Fibroblast of skin of abdomen (primary cell): ENCODE results near the gene TUBB.
A peak's percentile ranks its signal among the peaks of the same experiment; 100 is the strongest.
"Not testable (repeated sequence)": the region's sequence is repeated elsewhere in the genome, so short reads cannot be mapped to it uniquely, and the experiment has no call there.

Source experiments
- DNase-seq: peaks from one replicate; pipeline ENCODE4 v3.0.0-alpha.2; 2013

Gene TUBB

DNA sequence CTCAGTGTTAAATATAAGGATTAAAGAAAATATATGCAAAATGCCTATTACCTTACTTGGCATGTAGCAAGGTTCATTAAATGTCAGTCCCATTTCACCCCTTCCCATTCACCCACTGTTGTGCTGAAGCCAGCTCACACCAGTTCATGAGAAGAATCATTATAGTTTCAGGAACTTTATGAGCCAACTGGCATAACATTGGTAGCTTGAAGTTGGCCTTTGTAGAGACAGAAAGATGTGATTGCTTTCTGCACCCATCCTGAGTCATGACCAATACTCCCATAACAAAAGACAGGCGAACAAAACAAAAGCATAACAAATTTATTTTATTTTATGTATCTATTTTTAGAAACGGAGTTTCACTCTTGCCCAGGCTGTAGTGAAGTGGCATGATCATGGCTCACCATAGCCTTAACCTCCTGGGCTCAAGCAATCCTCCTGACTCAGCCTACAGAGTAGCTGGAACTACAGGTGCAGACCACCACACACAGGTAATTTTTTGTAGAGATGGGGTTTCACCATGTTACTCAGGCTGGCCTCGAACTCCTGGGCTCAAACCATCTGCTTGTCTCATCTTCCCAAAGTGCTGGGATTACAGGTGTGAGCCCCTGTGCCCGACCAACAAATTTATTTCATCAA, 41.8 kb downstream of the TUBB start:
- DNase-seq = no peak

- DNase-seq = no peak
These were observed 43.0 kb downstream of the TUBB start for GRCh38 chr6:30763155-30763617.

- peak; percentile 74 for DNase-seq
These were observed 43.7 kb downstream of the TUBB start for GRCh38 chr6:30763618-30764489.

DNA sequence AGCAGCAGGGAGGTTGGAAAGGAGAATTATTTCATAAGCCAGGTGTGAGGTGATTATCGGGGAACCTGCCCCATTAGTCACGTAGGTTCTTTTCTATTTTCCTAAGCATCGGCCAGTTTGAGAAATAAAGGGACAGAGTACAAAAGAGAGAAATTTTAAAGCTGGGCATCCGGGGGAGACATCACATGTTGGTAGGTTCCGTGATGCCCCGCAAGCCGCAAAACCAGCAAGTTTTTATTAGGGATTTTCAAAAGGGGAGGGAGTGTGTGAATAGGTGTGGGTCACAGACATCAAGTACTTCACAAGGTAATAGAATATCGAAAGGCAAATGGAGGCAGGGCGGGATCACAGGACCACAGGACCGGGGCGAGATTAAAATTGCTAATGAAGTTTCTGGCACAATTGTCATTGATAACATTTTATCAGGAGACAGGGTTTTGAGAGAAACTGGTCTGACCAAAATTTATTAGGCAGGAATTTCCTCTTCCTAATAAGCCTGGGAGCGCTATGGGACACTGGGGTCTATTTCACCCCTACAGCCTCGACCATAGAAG, 44.4 kb downstream of the TUBB start:
- DNase-seq = not testable (repeated sequence)

GRCh38 chr6:30765495-30765894, 45.3 kb downstream of the TUBB start:
- DNase-seq = not testable (repeated sequence)

DNA sequence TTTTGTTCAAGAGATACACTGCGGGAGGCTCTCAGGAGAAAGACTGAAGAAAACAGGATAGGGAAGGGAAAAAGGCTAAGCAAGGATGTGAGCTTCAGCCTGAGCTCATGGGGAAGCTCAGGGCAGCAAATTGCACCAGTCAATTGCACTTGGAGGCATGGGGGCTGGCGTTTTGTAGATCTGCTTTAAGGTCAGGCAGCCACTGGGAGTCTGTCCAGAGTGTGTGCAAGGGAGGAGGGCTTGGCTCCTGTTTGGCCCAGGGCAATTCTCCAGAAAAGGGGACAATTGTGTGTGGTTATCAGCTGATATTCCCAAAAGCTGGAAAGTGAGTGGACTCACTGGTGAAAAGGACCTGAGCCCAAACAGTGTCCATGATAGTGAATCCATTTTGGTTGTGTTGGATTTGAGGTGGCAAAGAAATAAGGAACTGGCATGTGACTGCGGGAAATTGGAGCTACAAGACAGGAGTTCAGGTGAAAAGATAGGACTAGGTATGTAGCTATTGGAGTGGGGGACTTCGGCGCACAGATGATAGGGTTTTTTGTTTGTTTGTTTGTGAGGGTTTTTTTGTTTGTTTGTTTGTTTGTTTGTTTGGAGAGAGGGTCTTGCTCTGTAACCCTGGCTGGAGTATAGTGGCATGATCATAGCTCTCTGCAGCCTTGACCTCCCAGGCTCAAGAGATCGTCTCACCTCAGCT, 46.5 kb downstream of the TUBB start:
- no peak for DNase-seq

- no peak for DNase-seq
These were observed 47.2 kb downstream of the TUBB start for GRCh38 chr6:30767158-30767943.

DNA sequence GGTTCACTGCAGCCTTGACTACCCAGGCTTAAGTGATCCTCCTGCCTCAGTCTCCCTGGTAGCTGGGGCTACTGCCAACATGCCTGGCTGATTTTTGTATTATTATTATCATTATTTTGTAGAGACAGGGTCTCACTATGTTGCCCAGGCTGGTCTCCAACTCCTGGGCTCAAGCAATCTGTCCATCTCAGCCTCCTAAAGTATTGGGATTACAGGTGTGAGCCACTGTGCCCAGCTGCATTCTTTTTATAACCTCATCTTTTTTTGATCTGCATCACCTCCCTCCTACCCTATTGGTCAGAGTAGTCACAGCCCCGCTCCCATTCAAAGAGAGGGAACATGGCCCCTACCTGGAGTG, 47.8 kb downstream of the TUBB start:
- DNase-seq = no peak

- DNase-seq = no peak
These were observed 48.5 kb downstream of the TUBB start for GRCh38 chr6:30768634-30769087.

DNA sequence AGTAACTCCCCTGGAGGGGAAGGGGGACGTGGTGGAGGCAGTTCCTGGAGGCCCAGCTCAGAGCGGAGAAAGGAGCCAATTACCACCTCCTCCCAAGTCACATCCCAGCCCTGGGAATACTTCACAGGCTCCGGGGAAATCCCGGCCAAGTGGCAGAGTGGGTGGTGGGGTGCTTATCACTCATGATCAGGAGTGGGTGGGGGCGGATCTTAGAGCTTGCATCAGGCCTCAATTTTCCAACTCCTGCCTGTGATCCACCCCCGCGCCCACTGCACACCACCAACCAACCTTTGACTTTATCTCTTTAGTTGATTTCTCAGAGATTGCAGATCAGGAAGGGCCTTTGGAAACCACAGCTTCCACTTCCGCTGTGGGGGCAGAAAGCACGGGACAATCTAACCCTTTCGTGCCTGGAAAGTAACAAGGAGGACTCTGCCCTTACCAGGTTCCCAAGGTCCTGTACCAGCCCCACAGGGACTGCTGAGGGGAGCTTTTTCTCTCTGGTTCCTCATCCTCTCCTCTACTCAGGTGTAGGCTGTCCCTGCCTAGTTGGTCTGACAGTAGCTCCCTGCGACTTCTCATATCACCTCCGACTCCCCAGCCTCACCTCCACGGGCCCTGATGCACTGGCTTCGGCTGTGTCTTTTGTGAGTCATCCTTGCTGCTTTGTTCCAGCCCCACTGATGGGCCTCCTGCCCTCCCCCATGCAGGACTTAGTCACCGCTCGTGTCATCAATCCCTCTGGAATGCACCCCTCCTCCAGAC, 49.1 kb downstream of the TUBB start:
- DNase-seq = peak; percentile 97

GRCh38 chr6:30769853-30770524, 49.8 kb downstream of the TUBB start:
- DNase-seq = no peak

DNA sequence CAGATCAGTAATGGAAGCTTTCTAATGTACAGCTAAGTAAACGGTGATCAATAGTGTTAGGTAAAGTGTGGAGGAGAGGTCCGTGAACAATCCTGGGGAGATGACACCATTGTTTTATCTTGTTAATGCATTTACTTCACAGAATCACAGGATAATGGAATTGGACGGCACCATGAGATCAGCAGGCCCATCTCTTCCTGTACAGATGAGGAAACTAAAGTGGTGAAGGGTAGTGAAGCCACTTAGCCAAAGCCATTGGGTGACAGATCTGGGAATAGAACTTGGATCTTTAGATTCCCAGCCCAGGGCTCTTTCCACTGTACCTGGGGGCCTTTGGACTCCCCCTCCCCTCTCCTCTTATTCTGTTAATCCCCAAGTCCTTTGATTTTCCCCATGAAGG, 50.4 kb downstream of the TUBB start:
- no peak for DNase-seq

DNA sequence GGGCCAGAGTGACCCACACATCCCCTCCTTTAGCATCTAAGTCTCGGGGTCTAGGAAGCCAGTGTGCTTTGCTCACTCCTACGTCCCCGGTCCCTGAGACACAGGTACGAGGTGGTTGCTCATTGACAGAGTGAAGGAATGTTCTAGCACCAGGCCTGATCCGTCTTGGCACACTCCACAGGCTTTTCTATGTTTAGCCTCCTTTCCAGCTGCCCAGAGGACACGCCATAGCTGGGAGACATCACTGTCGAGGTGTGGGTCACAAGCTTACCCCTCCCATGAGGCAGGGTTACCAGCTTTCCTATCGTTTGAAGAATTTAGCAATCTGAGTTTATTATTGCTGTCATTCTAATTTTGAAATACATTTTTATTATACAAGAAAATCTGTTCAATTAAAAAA, 54.5 kb downstream of the TUBB start:
- DNase-seq = no peak
